NCI-H128 (cell line): ENCODE data around the gene C1GALT1.
"Not testable (repeated sequence)": the region's sequence is repeated elsewhere in the genome, so short reads cannot be mapped to it uniquely, and the experiment has no call there.

Source experiments
- DNase-seq: peaks from one replicate; lab custom pipeline; 2025; ENCODE audit not compliant: unreplicated experiment; lab: John Stamatoyannopoulos, UW

The C1GALT1 gene

DNA sequence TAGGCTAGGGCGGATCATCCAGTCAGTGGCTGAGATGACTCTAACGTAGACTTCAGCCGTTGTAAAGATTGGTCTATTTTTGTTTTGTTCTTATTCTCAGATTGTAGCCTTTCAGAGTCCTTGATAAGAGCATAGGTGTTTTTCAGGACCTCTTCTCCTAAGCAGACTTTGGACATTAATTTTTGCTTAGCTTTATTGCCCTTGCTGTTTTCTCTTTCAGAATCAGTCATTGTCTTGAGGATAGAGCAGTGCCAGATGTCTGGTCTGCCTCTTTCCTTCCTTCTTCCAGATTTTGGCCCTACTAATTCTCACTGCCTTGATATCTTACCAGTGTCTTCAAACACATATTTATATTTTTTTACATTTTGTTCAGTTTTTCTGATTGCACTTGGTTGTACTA lies 49.5 kb downstream of the C1GALT1 start:
- DNase-seq, result no peak

DNA sequence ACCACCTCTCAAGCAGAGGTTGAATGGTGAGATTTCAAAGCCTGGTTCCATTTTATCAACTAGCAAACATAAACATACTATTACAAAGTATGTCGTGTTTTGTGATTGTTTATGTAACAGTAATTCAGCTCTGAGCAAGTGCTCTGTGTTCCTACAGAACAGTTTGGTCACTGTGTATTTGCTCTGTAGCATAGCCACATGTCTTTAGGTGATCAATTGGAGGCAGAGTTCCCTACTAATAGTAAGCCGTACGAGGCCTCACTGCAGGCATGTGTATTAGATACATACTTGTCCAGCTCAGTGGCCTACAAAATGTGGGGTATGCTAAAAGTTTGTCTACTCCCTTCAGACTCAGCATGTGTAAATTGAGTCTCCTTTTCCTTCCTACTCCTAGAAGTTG lies 53.0 kb downstream of the C1GALT1 start:
- DNase-seq, result no peak

DNA sequence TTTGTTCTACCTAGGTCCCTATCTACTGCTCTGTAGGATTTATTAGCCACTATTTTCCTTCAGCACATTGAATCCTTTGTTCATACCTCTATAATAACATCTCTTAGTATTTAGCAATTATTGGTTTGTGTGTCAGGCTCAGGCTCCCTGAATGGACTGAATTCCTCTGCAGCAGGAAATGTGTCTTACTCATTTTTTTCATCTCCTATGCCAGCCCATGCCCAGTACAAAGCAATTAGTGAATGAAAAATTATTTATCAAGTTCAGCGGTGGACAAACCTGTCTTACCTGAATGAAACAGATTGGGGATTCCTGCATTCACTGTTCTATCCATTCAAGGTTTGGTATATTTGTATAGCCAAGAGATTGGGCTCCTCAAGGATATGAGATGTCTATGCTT lies 53.7 kb downstream of the C1GALT1 start:
- no peak for DNase-seq

GRCh38 chr7:7237201-7237977 lies 55.0 kb downstream of the C1GALT1 start:
- DNase-seq, result no peak

DNA sequence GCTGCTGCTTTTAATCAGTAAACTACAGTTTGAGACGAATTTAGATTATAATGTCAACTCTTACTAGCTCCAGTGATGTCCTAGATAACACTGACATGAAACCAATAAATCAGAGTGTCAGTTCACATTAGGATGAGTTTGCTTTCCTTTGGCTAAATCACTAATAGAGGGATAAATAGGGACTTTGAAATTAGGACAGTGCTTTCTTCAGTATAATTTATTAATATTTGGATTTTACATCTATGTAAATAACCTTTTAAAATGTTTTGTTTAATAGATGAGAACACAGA lies 55.6 kb downstream of the C1GALT1 start:
- no peak for DNase-seq

DNA sequence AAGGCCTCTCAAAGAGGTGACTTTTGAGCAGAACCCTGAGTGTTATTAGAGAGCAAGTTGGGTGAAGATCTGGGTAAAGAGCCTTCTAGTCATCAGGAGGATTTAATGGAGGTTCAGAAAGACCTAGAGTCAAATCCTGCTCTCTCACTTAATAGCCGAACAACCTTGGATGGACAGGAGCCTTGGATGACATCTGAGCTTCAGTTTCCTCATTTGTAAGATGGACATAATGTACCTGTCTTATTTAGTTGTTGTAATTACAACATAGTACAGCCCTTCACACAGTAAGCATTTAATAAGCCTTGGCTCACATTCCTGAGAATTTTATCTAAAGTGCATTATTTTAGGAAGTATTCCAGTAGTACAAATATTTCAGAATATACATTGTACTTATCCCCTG lies 57.0 kb downstream of the C1GALT1 start:
- DNase-seq, result no peak

GRCh38 chr7:7242899-7243298 lies 60.6 kb downstream of the C1GALT1 start:
- DNase-seq, result no peak

DNA sequence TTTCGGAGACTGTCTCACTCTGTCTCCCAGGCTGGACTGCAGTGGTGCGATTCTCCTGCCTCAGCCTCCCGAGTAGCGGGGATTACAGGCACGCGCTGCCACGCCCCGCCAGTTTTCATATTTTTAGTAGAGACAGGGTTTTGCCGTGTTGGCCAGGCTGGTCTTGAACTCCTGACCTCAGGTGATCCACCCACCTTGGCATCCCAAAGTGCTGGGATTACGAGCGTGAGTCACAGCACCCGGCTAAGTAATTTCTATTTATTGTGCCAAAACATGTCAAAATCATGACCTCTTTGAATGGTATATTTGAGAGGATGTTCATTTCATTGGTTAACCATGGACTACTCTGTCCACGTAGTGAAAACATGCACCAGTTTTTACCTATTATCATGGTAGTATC lies 62.9 kb downstream of the C1GALT1 start:
- not testable (repeated sequence) for DNase-seq

- no peak for DNase-seq
These were observed 63.9 kb downstream of the C1GALT1 start for GRCh38 chr7:7246223-7246622.

- no peak for DNase-seq
These were observed 65.3 kb downstream of the C1GALT1 start for GRCh38 chr7:7247658-7248057.

GRCh38 chr7:7249814-7250213 lies 67.5 kb downstream of the C1GALT1 start:
- DNase-seq, result no peak

- DNase-seq, result no peak
These were observed 69.4 kb downstream of the C1GALT1 start for GRCh38 chr7:7251742-7252141.

GRCh38 chr7:7254319-7254718 lies 72.0 kb downstream of the C1GALT1 start:
- no peak for DNase-seq

- DNase-seq, result no peak
These were observed 72.6 kb downstream of the C1GALT1 start for GRCh38 chr7:7254908-7255307.

- DNase-seq, result no peak
These were observed 74.5 kb downstream of the C1GALT1 start for GRCh38 chr7:7256731-7257274.

GRCh38 chr7:7257899-7258692 lies 75.8 kb downstream of the C1GALT1 start:
- DNase-seq, result no peak

DNA sequence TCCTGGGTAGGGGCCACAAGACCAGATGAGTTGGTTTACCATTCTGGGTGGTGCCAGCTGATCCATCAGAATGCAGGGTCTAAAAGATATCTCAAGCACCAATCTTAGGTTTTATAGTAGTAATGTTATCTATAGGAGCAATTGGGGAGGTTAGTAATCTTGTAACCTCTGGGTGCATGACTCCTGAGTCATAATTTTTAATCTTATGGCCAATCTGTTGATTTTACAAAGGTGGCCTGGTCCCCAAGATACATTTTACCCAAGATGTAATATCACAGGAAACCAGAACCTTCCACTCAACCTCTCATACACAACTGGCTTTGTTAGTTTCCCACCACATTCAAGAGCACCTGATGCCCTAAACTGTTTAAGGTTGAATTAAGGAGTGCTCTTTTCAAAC lies 79.5 kb downstream of the C1GALT1 start:
- no peak for DNase-seq

GRCh38 chr7:7263297-7264230 lies 81.2 kb downstream of the C1GALT1 start:
- no peak for DNase-seq

- DNase-seq, result no peak
These were observed 82.1 kb downstream of the C1GALT1 start for GRCh38 chr7:7264306-7265040.
